A549 treated with dexamethasone at 1 μM for 4 hours (cell line): Measurements from ENCODE around the gene C18orf63. TPM values are rescaled to one million over a fixed set of nuclear protein-coding genes. Genes with fewer than 3 reads are reported as not detected.

ENCODE experiments used
- total RNA-seq: library from RNA; stranded (reverse); fragments of 200-300 nt; extraction: Qiagen RNA extraction; gene quantifications from 5 replicates; pipeline ENCODE4 v1.2.3, GENCODE V29; 2022

C18orf63 gene
- not detected in 5 replicates for total RNA-seq

GRCh38 chr18:74315464-74316256, at the start of gene C18orf63:
C18orf63 (plus strand) TSS chr18:74315839; CDS start chr18:74317866, 2,027 bp downstream.

GRCh38 chr18:74291771-74292540, 23.7 kb upstream of the C18orf63 start, which contains the start of gene CYB5A:
CYB5A (minus strand) TSS chr18:74291963; CDS start chr18:74291875, 88 bp downstream.

Other genes starting within 250 kb of the C18orf63 start
- gene FBXO15, start 168.0 kb upstream of the C18orf63 start, total RNA-seq, result 0.61 to 0.91 TPM (median 0.73 TPM) in 5 replicates
- 50.3 to 64.1 TPM (median 59.6 TPM) in 5 replicates for gene TIMM21, start 167.3 kb upstream of the C18orf63 start, total RNA-seq
- gene CYB5A, start 23.9 kb upstream of the C18orf63 start, total RNA-seq, result 119 to 160 TPM (median 124 TPM) in 5 replicates
- 0.02 TPM in 1 of 5 replicates, not detected in the others for gene DIPK1C, start 141.5 kb downstream of the C18orf63 start, total RNA-seq
- gene CNDP2, start 180.5 kb downstream of the C18orf63 start, total RNA-seq, result 78.6 to 90.4 TPM (median 86.8 TPM) in 5 replicates
- gene CNDP1, start 218.7 kb downstream of the C18orf63 start, total RNA-seq, result not detected in 5 replicates